Right hindlimb (tissue), 1 donor: ENCODE data around the gene LAMP2.
A peak's percentile ranks its signal among the peaks of the same experiment; 100 is the strongest.

Experiments used
- DNase-seq: peaks from one replicate; pipeline ENCODE4 v3.0.0-alpha.2; 2018

Gene LAMP2

DNA sequence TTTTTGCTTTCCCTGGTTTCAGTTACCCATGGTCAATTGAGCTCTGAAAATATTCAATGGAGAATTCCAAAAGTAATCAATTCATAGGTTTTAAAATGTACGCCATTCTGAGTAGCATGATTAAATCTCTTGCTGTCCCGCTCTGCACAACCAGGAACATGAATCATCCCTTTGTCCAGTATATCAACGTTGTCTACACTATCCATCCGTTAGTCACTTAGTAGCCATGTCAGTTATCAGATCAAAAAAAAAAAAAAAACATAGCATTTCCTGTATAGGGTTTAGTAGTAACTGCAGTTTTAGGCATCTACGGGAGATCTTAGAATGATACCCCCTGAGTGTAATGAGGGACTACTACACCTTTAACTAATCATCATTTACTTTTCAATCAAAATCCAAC, 15.1 kb downstream of the LAMP2 start:
- no peak for DNase-seq

DNA sequence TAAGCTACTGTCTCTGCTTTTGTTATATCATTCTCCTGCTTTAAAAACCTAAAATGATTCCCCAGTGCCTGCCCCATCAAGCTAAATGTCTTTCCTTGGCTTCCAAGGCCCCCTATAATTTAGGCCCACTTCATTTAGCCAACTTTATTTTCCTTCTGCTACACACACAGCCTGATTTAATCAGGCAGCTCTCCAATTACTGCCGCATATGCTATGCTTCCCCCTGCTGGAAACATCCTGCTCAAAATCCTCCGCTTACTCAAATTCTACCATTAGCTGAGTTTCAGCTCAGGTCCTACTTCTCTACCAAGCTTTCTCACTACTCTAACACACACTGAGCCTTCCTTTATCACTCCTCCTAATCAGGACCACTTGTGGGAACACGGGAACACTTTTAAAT, 17.0 kb downstream of the LAMP2 start:
- peak; percentile 34 for DNase-seq

DNA sequence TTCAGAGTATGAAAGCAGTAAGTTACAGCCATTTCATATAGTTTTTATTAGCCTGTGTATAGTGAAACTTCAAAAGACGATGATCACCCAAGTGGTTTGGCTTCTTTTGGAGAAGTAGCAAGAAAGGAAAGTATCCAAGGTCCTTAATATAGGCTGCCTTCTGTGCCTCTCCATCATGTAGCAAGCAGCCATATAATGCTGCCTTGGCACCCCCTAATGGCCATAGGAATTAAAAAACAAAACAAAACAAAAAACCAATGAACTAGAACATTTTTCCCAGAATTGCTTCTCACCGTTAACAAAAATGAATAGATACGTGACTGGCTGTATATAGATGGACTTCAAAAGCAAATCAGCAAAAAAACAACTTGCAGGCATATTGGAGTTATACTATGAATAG, 18.9 kb downstream of the LAMP2 start:
- no peak for DNase-seq

DNA sequence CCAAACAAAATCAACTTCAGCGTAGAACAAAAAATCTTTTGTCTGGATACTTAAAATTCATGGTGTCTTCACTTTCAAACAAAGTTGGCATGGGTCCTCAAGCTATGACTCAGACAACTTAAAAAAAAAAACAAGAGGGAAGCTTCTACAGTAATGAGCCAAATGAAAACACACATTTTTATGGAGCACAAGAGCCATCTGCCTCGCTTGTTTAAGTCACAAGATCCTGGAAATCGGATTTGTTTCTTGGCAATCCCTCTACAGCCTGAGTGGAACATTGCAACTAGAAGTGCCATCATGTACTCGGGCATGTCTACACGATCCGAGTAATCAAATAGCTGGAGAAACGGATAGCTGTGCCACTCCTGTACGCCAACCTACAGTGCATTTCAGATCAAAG, 22.6 kb downstream of the LAMP2 start:
- DNase-seq = no peak

DNA sequence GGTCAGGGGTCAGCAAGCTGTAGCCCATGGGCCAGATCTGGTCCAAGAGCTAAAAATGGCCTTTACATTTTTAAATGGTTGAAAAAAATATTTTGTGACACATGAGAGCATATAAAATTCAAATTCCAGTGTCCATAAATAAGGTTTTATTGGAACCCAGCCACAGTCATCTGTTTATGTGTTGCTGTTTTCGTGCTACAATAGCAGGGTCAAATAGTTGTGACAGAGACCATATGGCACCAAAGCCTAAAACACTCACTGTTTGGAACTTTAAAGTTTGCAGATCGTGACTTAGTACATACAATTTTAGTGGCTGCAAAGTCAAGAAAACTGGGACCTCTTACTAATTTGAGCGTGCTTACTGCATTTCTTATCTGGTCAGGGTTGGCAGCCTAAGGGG, 29.2 kb downstream of the LAMP2 start:
- DNase-seq = no peak

DNA sequence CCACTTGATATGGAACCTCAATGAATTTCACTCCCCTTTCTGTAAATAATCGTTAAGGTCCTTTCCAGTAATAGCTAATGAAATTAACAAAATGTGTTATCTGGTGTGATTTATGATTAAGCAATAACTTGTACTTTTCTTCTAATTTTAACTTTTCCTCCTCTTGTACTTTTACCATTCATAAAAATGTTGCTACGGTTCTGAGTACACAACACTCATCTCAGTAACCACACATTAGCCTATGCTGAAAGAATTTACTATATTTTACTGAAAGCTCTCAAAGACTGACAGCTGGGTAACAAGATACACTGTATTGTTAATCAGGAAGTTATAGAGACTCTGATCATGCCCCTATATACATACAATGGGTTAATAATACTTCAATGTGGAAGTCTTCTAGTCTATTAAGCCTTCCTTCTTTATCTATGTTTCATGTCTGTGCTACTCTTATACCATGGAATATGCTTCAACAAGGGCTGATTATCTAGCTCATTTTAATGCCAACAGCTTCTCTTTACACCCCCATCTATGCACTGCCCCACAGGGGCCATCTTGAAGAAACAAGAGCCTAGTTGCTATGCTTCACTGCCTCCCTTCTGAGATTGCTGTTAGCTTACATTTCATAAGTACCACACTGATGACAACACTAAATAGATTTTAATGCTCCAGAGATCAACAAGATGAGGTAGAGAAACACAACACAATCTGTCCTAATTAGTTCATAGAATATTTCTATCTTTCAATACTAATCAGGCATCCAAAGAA, 39.1 kb downstream of the LAMP2 start:
- DNase-seq = no peak

DNA sequence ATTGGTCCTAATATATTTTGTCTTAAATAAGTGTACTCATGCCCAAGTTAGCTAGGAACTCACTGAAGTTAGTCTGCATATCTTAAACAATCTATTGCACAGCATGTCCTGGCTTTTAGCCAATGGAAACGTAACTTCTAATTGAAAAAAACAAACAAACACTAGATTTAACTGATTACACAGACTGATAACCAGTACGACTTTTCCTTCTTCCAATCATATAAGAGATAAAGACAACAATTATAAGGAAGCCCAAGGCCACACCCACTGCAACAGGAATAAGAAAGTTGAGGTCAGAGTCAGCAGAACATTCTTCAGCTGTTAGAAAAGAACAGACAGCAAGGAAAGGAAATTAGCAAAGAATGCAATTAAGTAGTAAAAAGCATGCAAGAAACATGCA, 40.8 kb downstream of the LAMP2 start:
- no peak for DNase-seq

DNA sequence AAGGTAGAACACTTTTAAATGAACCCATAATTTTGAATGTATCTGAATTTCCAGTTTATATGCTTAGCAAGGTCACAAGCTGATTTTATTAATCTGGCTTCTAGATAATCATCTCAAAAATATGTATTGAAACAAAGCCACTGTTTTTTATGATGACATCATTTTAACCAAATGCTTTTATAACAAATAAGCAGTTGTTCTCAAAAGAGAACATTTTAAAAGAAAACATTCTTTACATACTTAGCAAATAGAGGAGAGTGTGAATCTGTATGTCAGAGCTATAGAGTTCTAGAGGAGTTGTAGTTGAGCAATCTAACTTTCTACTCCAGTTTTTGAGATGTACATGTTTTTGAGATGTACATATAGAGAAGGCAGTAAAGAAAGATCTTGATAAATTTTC, 42.5 kb downstream of the LAMP2 start:
- DNase-seq = no peak

DNA sequence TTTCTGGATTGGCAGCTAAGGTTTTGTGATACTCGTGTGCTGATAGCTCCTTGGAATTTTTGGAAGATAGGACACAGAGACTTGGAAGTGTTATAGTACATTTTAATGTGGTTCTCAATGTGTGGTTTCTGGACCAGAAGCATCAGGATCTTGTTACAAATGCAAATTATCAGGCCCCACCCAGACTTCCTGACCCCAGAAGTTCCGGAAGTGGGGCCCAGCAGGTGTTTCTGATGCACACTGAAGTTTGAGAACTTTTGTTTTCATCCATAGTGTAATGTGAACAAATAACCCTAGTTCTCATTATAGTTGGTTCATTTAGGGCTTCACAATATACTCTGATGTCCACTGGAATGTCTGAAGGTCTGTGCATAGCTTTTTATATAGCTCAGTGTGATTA, 49.6 kb downstream of the LAMP2 start:
- DNase-seq = no peak

DNA sequence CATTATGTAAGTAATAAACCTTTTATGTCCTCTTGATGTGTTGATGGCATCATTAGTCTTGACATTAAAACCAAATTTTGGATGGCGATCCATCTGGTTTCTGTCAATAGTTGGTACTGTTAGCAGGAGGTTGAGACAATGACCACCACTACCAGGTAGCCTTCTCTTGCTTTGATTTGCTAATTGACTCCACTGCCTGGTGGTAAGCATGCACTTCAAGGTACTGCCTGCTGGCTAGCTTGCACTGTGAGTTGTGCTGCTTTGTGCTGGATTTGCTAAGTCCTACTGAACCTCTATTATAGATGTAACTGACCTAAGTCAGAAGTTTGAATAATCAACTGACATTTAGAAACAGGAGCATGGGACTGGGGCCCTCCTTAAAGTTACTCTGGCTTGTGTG, 60.9 kb downstream of the LAMP2 start:
- no peak for DNase-seq

DNA sequence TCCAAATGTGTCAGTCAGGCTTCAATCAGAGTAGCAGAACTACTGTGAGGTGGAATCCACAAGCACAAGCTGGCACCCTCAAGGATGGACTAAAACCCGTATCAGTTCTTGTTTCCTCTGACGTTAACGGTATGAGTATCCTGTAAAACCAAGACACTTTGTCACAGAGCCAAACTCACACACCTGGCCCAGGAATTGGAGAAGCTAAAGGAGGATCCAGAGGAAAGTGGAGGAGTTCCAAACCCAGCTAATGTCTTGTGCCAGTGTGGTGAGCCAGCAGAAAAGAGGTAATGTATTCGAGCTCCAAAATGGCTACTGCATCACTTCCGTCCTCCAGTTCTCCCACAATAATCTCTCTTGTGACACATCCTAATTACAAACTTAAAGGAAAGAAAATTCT, 62.5 kb downstream of the LAMP2 start:
- no peak for DNase-seq

DNA sequence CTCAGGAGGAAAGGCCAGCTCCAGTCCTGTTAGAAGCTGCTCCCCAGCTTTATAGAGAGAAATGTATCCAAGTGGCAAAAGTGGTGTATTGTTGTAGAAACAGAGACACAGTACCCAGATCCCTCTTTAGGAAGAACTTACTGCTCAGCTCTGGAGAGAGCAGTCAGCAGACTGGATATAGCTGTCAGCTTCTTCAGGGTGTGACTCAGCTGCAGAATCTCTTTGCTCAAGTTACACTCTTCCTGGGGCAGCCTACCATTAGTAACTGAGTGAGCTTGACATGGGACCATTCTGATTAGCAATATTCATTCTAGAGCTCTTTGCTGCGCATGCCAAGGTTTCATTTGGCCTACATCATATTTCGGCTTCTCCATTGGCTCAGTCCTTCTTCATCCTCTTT, 66.7 kb downstream of the LAMP2 start:
- DNase-seq = no peak

DNA sequence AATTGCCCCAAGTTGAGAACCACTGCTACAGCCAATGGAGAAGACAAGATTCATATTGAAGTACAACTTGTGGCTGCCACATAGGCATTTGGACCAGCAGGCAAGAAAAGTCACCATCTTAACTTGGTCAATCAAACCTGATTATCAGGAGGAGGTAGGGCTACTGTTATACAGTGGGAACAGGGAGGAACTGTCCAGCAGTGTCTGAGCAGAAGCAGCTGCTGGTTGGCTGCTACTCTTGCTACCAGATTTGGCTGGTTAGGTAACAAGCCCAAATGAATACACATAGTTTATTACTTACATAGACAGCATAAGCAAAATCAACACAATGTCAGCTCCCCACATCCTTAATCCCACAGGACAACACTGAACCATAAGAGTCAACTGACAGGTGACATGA, 67.8 kb downstream of the LAMP2 start:
- no peak for DNase-seq

DNA sequence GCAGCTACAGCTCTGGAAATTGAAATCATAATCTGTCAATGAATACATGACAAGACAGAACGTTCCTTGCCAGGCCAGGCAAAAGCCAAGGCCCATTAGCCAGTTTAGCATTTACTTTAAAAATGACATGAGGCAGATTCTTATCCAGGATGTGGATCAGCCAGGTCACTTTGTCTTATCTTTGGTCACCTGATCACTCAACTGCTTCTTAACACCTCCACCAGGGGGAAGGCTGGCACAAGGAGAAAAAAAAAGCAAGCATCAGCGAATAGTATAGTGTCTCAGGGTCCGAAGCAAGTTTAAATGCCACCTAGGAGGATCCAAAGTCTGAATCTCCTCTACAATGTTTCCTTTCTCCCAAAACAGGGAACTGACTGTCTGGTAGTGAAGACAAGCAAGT, 88.4 kb downstream of the LAMP2 start:
- no peak for DNase-seq

DNA sequence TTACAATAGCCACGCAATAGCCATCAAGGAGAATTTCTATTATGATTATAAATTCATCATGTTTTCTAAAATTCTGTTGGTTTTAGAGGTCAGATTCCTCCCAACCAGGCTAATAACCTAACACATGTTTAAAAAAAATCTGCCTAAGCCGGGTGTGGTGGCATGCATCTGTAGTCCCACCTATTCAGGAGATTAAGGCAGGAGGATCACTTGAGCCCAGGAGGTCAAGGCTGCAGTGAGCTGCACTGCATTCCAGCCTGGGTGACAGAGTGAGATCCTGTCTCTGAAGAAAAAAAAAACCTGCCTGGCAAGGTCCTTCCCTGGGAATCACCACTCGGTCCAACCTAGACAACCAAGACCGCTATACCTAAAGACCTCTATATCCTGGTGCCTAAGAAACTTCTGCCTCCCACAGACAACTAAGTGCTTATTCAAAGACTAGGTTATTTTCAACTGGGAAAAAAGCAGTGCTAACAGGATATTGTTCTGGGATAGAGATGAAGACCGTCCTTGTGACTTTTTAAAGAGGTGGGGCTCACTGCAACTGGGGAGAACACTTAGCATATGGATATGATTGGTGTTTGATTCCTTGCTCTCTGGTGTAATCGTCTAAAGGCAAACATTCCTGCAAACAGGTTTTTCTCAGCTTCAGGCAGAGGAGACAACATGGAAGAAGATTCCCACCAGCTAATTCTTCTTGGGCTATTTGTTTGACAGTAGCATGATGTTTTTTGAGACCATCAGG, 89.0 kb downstream of the LAMP2 start:
- no peak for DNase-seq

DNA sequence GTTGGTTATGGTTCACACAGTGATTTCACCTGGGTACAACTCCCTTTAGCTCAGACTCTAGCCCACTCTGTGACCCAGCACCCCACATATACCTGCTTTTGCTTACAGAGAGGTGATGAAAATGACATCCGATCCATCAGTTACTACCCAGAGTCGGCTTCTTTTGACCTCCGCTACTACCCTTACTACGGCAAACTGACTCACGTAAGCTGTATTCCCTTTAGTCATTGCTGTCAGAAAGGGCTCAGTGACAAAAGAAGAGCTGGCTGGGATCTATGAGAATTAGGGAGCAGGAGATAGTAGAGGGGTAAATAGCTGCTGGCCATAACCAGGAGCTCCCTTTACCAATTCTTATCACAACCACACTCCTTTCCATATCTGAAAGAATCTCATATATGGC, 90.5 kb downstream of the LAMP2 start:
- DNase-seq = no peak
